Esophagus (tissue), 2 donors: ENCODE measurements around the gene ETV6. TPM values are rescaled to one million over a fixed set of nuclear protein-coding genes. Genes with fewer than 3 reads are reported as not detected.
A peak's percentile ranks its signal among the peaks of the same experiment; 100 is the strongest.

Experiments
- H3K27ac ChIP-seq, 2 donors: one replicate each; pipeline ENCODE4 v1.5.1; 2013; ENCODE audit warnings: low read depth in 2 of 2, mild to moderate bottlenecking in 2 of 2, inconsistent platforms in 1 of 2, low read length in 1 of 2, moderate library complexity in 1 of 2
- H3K27me3 ChIP-seq, 2 donors: one replicate each; pipeline ENCODE4 v1.6.1; 2013; ENCODE audit warnings: low read length in 2 of 2, control low read depth in 1 of 2, mild to moderate bottlenecking in 1 of 2; ENCODE audit not compliant: insufficient read depth in 2 of 2, control insufficient read depth in 1 of 2
- H3K36me3 ChIP-seq, 2 donors: one replicate each; pipeline ENCODE4 v1.6.1; 2013; ENCODE audit warnings: low read length in 1 of 2; ENCODE audit not compliant: control insufficient read depth in 2 of 2, insufficient read depth in 2 of 2
- H3K4me1 ChIP-seq, 2 donors: one replicate each; pipeline ENCODE4 v1.6.1; 2013; ENCODE audit warnings: low read length in 1 of 2; ENCODE audit not compliant: control insufficient read depth in 2 of 2, insufficient read depth in 2 of 2
- H3K4me3 ChIP-seq, 2 donors: one replicate each; pipeline ENCODE4 v1.5.1; 2013; ENCODE audit warnings: low read length in 2 of 2, mild to moderate bottlenecking in 2 of 2, low read depth in 1 of 2, moderate library complexity in 1 of 2
- H3K9me3 ChIP-seq, 2 donors: one replicate each; pipeline ENCODE4 v1.6.1; 2013; ENCODE audit warnings: mild to moderate bottlenecking in 2 of 2, low read depth in 1 of 2, low read length in 1 of 2, moderate library complexity in 1 of 2; ENCODE audit not compliant: control insufficient read depth in 2 of 2, insufficient read depth in 1 of 2
- WGBS, 2 donors: extraction: QIAGEN DNeasy Blood & Tissue Kit; methylation state at CpG; one replicate each; pipeline ENCODE4 v1.1.7; 2013; 5-methylcytosine and 5-hydroxymethylcytosine counted together
- polyA plus RNA-seq, 2 donors: library from polyadenylated mRNA; stranded (reverse); fragments of 200-250 nt; gene quantifications; one replicate each; pipeline ENCODE4 v1.2.3, GENCODE V29; 2013
- donor health status: healthy with polysubstance abuse.
- donor health status: Bipolar disorder and iron deficiency.

The ETV6 gene
- polyA plus RNA-seq, 2 donors = 5.4 to 5.6 TPM

DNA sequence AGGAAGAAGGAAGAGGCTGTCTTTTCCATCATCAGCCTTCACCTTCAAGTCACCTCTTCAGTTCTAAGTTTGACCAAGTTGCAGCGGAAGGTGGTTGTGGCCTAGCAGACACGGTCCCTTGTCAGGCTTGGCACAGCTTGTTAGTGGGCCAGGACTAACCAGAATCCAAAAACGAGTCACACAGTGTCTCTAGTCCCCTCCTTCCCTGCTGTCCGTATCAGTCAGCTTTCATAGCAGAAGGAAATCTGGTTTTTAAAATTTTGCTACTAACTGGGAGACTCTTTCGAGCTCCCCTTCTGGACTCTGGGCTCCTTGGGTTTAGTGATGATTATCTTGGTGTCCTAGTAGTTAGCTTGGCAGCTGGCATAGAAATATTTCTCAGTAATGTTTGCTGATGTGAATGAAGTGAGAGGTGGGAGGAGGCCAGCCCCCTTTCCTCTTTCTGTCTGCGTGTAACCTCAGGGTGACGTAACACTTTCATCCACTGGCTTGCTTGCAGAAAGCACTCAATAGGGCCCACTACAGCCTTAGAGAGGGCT is 3.8 kb downstream of the ETV6 start:
- WGBS, 2 donors = 52 to 61% methylated on average over 7 of the region's 7 CpGs
- Histone ChIP-seq H3K4me1 (peaks cover 0 to 6% of the 10 kb centered on the region in 2 donors), H3K36me3 (no peaks in the 10 kb centered on the region), H3K27me3 (no peaks in the 10 kb centered on the region), H3K9me3 (no peaks in the 10 kb centered on the region), H3K27ac (peak overlapping the region; percentile 40 to 69), H3K4me3 (no peak overlapping the region)

DNA sequence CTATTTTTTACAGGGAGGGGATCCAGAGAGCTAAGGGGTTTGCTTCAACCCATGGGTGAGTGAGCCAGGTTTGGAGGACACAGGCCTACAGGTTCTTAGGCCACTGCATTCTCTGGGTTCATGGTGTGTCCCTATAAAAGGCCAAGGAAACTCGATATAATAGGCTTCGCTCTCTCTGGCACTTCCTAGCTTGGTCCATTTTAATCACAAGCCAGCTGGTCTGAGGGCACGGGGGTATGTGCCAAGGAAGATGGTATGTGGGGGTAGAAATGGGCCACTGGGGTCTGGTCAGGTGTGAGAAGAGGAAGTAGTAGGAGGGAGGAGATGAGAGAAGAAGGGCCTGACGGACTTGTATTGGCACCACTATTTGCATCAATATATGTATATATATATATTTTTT is 4.9 kb downstream of the ETV6 start:
- Histone ChIP-seq H3K36me3 (no peaks in the 10 kb centered on the region), H3K4me3 (no peak overlapping the region), H3K27me3 (no peaks in the 10 kb centered on the region), H3K4me1 (peaks cover 0 to 8% of the 10 kb centered on the region in 2 donors), H3K9me3 (no peaks in the 10 kb centered on the region), H3K27ac (peak overlapping the region in 1 of 2 donors; percentile 37)
- WGBS, 2 donors = 76 to 85% methylated on average over 4 of the region's 4 CpGs

DNA sequence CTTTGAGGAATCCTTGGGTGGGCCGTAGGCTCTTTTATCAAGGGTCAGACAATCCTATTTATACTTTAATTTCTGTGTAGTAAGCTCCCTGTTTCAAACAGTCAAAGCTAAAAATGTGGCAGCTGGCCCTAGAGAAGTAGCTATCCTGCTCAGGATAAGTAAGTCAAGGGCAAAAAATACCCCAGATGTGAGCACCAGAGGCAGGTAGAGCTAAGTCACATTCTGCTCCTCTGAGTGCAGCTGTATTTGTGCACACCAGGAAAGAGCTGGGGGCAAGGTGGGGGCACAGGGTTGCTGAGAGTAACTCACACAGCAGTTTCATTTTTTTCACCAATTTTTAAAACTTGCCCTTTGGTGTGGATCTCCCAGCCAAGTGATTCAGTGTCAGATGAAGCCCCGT is 5.3 kb downstream of the ETV6 start:
- no peaks in the 10 kb centered on the region for H3K36me3 ChIP-seq
- no peak overlapping the region for H3K4me3 ChIP-seq
- H3K27me3 ChIP-seq = no peaks in the 10 kb centered on the region
- no peaks in the 10 kb centered on the region for H3K9me3 ChIP-seq
- peaks cover 0 to 8% of the 10 kb centered on the region in 2 donors for H3K4me1 ChIP-seq
- no peak overlapping the region for H3K27ac ChIP-seq
- WGBS, 2 donors = 82 to 84% methylated on average over 2 of the region's 2 CpGs

DNA sequence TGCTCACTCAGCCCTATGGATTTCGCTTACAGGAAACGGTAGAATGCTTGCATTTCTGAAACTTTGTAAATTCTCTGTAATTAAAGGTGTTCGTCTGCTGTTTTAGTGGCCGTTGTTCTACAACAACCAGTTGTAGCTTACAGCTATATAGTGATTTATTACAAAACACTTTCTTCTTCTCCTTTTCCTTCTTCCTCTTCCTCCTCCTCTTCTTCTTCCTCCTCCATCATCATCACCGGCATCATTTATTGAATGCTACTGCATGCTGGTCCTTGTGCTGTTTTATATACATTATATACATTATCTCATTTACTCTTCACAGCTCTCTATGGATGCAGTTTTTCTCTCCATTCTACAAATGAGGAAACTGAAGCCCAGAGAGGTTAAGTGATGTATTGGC is 6.4 kb downstream of the ETV6 start:
- no peaks in the 10 kb centered on the region for H3K36me3 ChIP-seq
- WGBS, 2 donors = 86 to 91% methylated on average over 5 of the region's 5 CpGs
- H3K9me3 ChIP-seq = no peaks in the 10 kb centered on the region
- no peaks in the 10 kb centered on the region for H3K27me3 ChIP-seq
- peak overlapping the region in 1 of 2 donors; percentile 1 for H3K27ac ChIP-seq
- H3K4me1 ChIP-seq = peaks cover 0 to 8% of the 10 kb centered on the region in 2 donors
- no peak overlapping the region for H3K4me3 ChIP-seq

DNA sequence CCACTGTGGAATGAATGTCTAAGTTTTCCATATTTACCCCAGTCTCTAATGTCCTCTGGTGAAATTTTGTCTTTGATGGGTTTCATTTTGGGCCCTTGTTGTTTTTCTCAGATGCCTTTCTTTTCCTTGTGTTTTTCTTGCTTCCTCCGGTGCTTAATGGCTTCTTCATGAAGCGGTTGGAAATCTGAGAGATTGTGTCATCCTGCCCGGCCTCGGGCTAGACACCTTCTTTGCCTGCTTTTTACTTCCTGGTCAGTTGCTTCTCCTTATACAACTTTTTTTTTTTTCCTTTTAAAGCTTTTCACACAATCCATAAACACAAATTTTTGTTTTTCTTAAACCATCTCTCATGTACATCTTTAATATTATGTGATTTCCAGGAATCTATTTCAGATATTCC is 7.1 kb downstream of the ETV6 start:
- Histone ChIP-seq H3K4me3 (no peak overlapping the region), H3K27me3 (no peaks in the 10 kb centered on the region), H3K27ac (no peak overlapping the region), H3K9me3 (no peaks in the 10 kb centered on the region), H3K36me3 (no peaks in the 10 kb centered on the region), H3K4me1 (peaks cover 0 to 14% of the 10 kb centered on the region in 2 donors)
- 41 to 51% methylated on average over 4 of the region's 4 CpGs for WGBS, 2 donors

DNA sequence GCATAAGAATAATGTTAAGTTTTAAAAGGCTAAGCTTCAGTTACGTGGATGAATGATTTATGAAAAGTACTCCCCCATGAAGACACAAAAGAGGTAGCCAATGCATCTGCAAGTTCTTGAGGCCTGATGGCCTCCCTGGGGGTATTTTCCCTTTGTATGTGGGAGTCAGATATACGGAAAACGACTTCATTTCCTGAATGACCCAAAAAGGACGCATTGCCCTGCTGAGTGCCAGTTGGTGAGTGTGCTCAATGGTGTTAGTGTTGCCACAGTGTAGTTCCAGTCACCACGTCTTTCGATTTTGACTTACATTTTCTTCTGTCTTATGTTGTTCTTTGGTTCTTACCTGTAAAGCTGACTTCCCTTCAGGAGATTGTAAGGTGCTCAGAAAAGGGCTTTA is 8.0 kb downstream of the ETV6 start:
- Histone ChIP-seq H3K4me3 (no peak overlapping the region), H3K27me3 (no peaks in the 10 kb centered on the region), H3K4me1 (peaks cover 0 to 17% of the 10 kb centered on the region in 2 donors), H3K9me3 (no peaks in the 10 kb centered on the region), H3K27ac (no peak overlapping the region), H3K36me3 (peaks cover 0 to 3% of the 10 kb centered on the region in 2 donors)
- WGBS, 2 donors = 68 to 74% methylated on average over 6 of the region's 6 CpGs

DNA sequence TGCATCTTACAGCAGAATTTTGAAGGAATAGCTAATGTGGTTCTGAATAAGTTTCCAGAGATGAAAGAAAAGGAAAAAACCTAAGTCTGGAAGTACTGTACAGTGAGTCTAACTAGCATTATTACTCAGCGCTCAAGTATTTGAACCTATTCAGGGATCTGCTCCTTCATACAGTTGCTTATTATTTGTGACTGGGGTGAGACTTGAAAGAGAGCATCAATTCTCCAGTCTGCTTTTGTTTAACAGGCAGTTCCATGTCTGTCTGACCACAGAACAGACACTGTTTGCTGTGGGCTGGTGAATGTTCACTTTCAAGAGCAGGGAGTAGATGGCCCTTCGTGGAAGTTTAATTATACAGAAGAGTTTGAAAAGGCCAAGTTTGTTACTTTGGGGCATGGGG is 9.3 kb downstream of the ETV6 start:
- H3K4me1 ChIP-seq = peaks cover 2 to 20% of the 10 kb centered on the region in 2 donors
- no peaks in the 10 kb centered on the region for H3K9me3 ChIP-seq
- H3K27me3 ChIP-seq = no peaks in the 10 kb centered on the region
- no peak overlapping the region for H3K4me3 ChIP-seq
- H3K36me3 ChIP-seq = peaks cover 2 to 3% of the 10 kb centered on the region in 2 donors
- H3K27ac ChIP-seq = peak overlapping the region in 1 of 2 donors; percentile 63
- 64 to 76% methylated on average over 2 of the region's 2 CpGs for WGBS, 2 donors

DNA sequence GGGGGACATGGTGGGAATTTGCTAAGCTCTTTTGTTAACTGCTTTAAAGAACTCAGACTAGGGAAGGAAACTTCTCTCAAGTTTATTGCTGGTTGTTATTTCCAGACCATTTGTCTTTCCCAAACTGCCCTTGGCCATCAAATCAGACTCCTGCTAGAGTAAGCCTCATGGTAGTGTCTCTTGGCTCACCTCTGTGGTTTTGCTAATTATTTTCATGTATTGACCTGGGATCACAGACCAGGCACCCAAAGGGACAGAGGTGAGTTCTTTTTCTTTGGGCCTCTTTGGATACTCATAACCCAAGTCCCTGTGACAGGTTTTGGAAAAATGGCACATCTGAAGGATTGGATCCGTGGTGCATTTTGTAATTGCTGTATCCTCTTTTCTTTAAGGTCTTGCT is 11.2 kb downstream of the ETV6 start:
- H3K36me3 ChIP-seq = peaks cover 3 to 4% of the 10 kb centered on the region in 2 donors
- no peaks in the 10 kb centered on the region for H3K27me3 ChIP-seq
- WGBS, 2 donors = 89 to 90% methylated on average over 1 of the region's 1 CpG
- no peaks in the 10 kb centered on the region for H3K9me3 ChIP-seq
- H3K27ac ChIP-seq = peak overlapping the region; percentile 57 to 88
- peaks cover 2 to 20% of the 10 kb centered on the region in 2 donors for H3K4me1 ChIP-seq
- no peak overlapping the region for H3K4me3 ChIP-seq

DNA sequence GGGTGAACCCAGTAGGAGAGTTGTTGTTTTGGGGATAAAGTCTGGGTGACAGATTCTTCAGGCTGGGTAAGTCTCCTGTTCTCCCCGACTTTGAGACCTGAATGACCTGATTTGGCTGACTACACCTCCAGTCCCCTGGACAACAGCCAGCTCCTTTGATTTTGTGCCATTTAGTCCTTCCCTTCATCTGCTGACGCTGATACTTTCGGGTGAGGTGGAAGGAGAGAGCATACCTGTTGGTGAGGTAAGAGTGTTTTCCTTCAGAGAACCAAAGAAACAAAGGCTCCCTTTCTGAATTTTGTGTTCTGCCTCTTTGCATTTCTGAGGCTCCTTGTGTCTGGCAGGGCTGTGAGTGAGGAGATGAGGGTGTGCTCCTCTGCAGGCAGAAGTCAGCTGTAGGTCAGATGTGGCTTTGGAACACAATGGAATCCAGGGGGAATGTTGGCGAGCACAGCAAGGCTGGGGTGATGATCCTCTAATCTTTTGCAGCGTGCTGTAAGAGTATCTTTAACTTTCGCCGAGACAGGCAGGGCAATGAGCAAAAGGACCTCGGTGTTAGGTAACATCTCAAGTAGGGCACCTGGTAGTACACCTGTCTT is 12.1 kb downstream of the ETV6 start:
- peaks cover 3 to 4% of the 10 kb centered on the region in 2 donors for H3K36me3 ChIP-seq
- 62 to 64% methylated on average over 8 of the region's 8 CpGs for WGBS, 2 donors
- H3K4me1 ChIP-seq = peaks cover 2 to 22% of the 10 kb centered on the region in 2 donors
- H3K4me3 ChIP-seq = no peak overlapping the region
- peak overlapping the region; percentile 71 to 88 for H3K27ac ChIP-seq
- no peaks in the 10 kb centered on the region for H3K9me3 ChIP-seq
- no peaks in the 10 kb centered on the region for H3K27me3 ChIP-seq

DNA sequence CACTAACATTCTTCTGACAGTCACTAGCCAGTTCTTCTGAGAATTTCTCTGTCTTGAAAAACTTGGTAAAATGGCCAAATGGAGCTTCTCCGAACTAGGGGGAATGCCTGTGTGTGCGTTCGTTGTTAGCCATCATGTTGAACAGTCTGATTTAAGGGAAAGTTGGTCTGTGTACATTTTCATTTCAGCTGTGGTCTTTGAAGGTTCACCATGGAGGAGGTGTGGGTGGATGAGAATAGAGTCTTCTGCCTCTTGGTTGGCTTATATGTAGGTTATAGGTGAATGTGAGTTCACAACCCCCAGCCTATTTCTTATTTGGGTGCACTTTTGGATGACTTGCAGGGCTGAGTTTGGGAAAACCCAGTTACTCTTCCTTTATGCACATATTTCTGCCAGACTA is 12.9 kb downstream of the ETV6 start:
- H3K27me3 ChIP-seq = no peaks in the 10 kb centered on the region
- no peaks in the 10 kb centered on the region for H3K9me3 ChIP-seq
- peak overlapping the region; percentile 71 to 88 for H3K27ac ChIP-seq
- H3K4me1 ChIP-seq = peaks cover 2 to 26% of the 10 kb centered on the region in 2 donors
- no peak overlapping the region for H3K4me3 ChIP-seq
- H3K36me3 ChIP-seq = peaks cover 3 to 4% of the 10 kb centered on the region in 2 donors
- 86 to 87% methylated on average over 3 of the region's 3 CpGs for WGBS, 2 donors
